ENCODE measurements around the gene RHOBTB1. TPM values are rescaled to one million over a fixed set of nuclear protein-coding genes. Genes with fewer than 3 reads are reported as not detected.

RHOBTB1 gene
- total RNA-seq, 1 experiment from 2014 or later = 2.5 TPM

GRCh38 chr10:60950300-60950699 lies 6.3 kb upstream of the RHOBTB1 start:
- TF ChIP-seq, protein P1, sequence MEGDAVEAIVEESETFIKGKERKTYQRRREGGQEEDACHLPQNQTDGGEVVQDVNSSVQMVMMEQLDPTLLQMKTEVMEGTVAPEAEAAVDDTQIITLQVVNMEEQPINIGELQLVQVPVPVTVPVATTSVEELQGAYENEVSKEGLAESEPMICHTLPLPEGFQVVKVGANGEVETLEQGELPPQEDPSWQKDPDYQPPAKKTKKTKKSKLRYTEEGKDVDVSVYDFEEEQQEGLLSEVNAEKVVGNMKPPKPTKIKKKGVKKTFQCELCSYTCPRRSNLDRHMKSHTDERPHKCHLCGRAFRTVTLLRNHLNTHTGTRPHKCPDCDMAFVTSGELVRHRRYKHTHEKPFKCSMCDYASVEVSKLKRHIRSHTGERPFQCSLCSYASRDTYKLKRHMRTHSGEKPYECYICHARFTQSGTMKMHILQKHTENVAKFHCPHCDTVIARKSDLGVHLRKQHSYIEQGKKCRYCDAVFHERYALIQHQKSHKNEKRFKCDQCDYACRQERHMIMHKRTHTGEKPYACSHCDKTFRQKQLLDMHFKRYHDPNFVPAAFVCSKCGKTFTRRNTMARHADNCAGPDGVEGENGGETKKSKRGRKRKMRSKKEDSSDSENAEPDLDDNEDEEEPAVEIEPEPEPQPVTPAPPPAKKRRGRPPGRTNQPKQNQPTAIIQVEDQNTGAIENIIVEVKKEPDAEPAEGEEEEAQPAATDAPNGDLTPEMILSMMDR (conservative IDR thresholded peaks at IDR 0.05) = no peak
- no peaks in the 10 kb centered on the region for H4K20me1 ChIP-seq (ENCODE audit: control insufficient read depth, insufficient read depth, insufficient read length)
- no peak overlapping the region for H3K14ac ChIP-seq (ENCODE audit: insufficient read depth, low read length)
- no peak overlapping the region for H4K91ac ChIP-seq (ENCODE audit: insufficient read length, low read depth, low read length)
- H3K79me1 ChIP-seq (ENCODE audit: insufficient read depth, low read depth, low read length, poor library complexity, severe bottlenecking) = no peaks in the 10 kb centered on the region
- no peak overlapping the region for H3K4me3 Mint-ChIP-seq
- no peak overlapping the region for H2BK15ac ChIP-seq (ENCODE audit: low read depth, low read length)
- no peak overlapping the region for H3K27ac Mint-ChIP-seq
- peaks cover 13% of the 10 kb centered on the region for H3K27me3 Mint-ChIP-seq (ENCODE audit: low read depth)
- H3K18ac ChIP-seq (ENCODE audit: insufficient read length, low read depth, low read length) = no peak overlapping the region
- H3K23ac ChIP-seq (ENCODE audit: insufficient read length, low read depth, low read length) = no peak overlapping the region
- H4K5ac ChIP-seq (ENCODE audit: insufficient read length, low read depth, low read length) = no peak overlapping the region
- H3K4me2 ChIP-seq (ENCODE audit: insufficient read depth, insufficient read length, low read length) = no peak overlapping the region
- H4K8ac ChIP-seq (replicated peaks; ENCODE audit: insufficient read length, low read depth, low read length) = no peak overlapping the region
- H3K27me3 ChIP-seq (ENCODE audit: insufficient read depth, low read length) = no peaks in the 10 kb centered on the region
- no peaks in the 10 kb centered on the region for H3K4me1 ChIP-seq (ENCODE audit: insufficient read depth, low read length)
- H3K9ac ChIP-seq (ENCODE audit: extremely low read depth, insufficient read length, low read length) = no peak overlapping the region
- no peaks in the 10 kb centered on the region for H3K9me3 ChIP-seq (ENCODE audit: control insufficient read depth, low read depth, low read length)
- no peak overlapping the region for H2AK5ac ChIP-seq (ENCODE audit: insufficient read length, low read length)
- H2BK20ac ChIP-seq (ENCODE audit: low read depth, low read length, poor library complexity, severe bottlenecking) = no peak overlapping the region
- no peak overlapping the region for H2BK5ac ChIP-seq (ENCODE audit: insufficient read length, low read length)
- H3K4me1 Mint-ChIP-seq = no peaks in the 10 kb centered on the region
- no peak overlapping the region for H3K56ac ChIP-seq (ENCODE audit: insufficient read length, low read depth, low read length)
- no peak overlapping the region for H2AFZ ChIP-seq (ENCODE audit: low read length)
- no peaks in the 10 kb centered on the region for H3K23me2 ChIP-seq (ENCODE audit: insufficient read length, low read depth, low read length, poor library complexity, severe bottlenecking)
- H3K36me3 Mint-ChIP-seq (ENCODE audit: insufficient read depth in 1 of 3, low read depth in 3 of 3) = no peaks in the 10 kb centered on the region
- H3K4ac ChIP-seq (ENCODE audit: low read depth, low read length) = no peak overlapping the region
- H2BK12ac ChIP-seq (ENCODE audit: insufficient read length, low read depth, low read length) = no peak overlapping the region
- DNase-seq = no peak
- H3T11ph ChIP-seq (ENCODE audit: low read length) = no peak overlapping the region
- no peaks in the 10 kb centered on the region for H3K79me2 ChIP-seq (ENCODE audit: insufficient read depth, low read length)
- no CpG with 5 or more reads among the region's 3 CpGs for WGBS (ENCODE audit: extremely low coverage, insufficient read length, low lambda C conversion rate)
- H2BK120ac ChIP-seq (ENCODE audit: low read depth, low read length, poor library complexity, severe bottlenecking) = no peak overlapping the region
- H3K9me3 Mint-ChIP-seq = no peaks in the 10 kb centered on the region
- H3K27ac ChIP-seq (ENCODE audit: insufficient read length, low read depth, low read length) = no peak overlapping the region

Measured in H9 (cell line).